Panc1 (cell line): ENCODE data around the gene C18orf32. TPM values are rescaled to one million over a fixed set of nuclear protein-coding genes. Genes with fewer than 3 reads are reported as not detected.

Experiments
- ATAC-seq: fragments of 200-7000 bp; cut with Tn5 transposase; 2 replicates; pipeline ENCODE4 v1.9.1; 2020; ENCODE audit warnings: mild to moderate bottlenecking, moderate library complexity
- BruUV-seq: library from RNA; stranded (reverse); fragments of 400-500 nt; replicated peaks from 2 replicates; lab custom pipeline; 2021; lab: Mats Ljungman, UMichigan
- CTCF ChIA-PET: fragments of 300-600 bp; sonication (Branson Sonifier 250); formaldehyde crosslinking; loops from one replicate; lab custom pipeline; 2022; ENCODE audit warnings: antibody characterized with exemption; lab: Charles Lee
- POLR2A ChIA-PET: fragments of 300-600 bp; sonication (Branson Sonifier 250); formaldehyde crosslinking; loops from one replicate; lab custom pipeline; 2022; ENCODE audit warnings: antibody characterized with exemption; lab: Charles Lee
- DNase-seq: peaks from one replicate; pipeline ENCODE4 v3.0.0-alpha.2; 2010; ENCODE audit warnings: low read depth, low spot score
- H3K27ac ChIP-seq: 2 replicates; pipeline ENCODE4 v1.5.1; 2011; ENCODE audit warnings: mild to moderate bottlenecking, low read length, inconsistent platforms
- H3K27me3 ChIP-seq: fragments of 200-500 bp; sonication (Bioruptor generic); 2 replicates; pipeline ENCODE4 v1.6.0; 2014; ENCODE audit warnings: low read length, inconsistent platforms; ENCODE audit not compliant: control insufficient read depth, insufficient read depth
- H3K36me3 ChIP-seq: fragments of 200-500 bp; sonication (Bioruptor generic); 2 replicates; pipeline ENCODE4 v1.5.1; 2014; ENCODE audit warnings: inconsistent platforms, mild to moderate bottlenecking, low read length, moderate library complexity; ENCODE audit not compliant: control insufficient read depth, insufficient read depth
- H3K4me1 ChIP-seq: 2 replicates; pipeline ENCODE4 v1.5.1; 2011; ENCODE audit warnings: inconsistent platforms, mild to moderate bottlenecking, low read length, moderate library complexity; ENCODE audit not compliant: control insufficient read depth, insufficient read depth
- H3K4me3 ChIP-seq, 2 experiments: 2 replicates each; pipeline ENCODE4 v1.5.1; 2011 to 2012; ENCODE audit warnings: low read depth in 2 of 2, low read length in 2 of 2, mild to moderate bottlenecking in 2 of 2, inconsistent platforms in 1 of 2, moderate library complexity in 1 of 2
- H3K9me3 ChIP-seq: fragments of 200-500 bp; sonication (Bioruptor generic); 2 replicates; pipeline ENCODE4 v1.5.1; 2014; ENCODE audit warnings: low read depth, mild to moderate bottlenecking, inconsistent platforms, low read length, moderate library complexity; ENCODE audit not compliant: control insufficient read depth, insufficient read depth
- CTCF ChIP-seq: fragments of 450-650 bp; IDR thresholded peaks from 2 replicates; pipeline ENCODE4 v1.5.1; 2017; ENCODE audit warnings: mild to moderate bottlenecking
- POLR2AphosphoS5 ChIP-seq: IDR thresholded peaks from 2 replicates; pipeline ENCODE4 v1.6.1; 2012; ENCODE audit warnings: mild to moderate bottlenecking, low read depth, low read length, moderate library complexity
- REST ChIP-seq, 2 experiments: IDR thresholded peaks; 2 replicates each; pipeline ENCODE4 v1.6.1; 2011 to 2012; ENCODE audit warnings: low read depth in 2 of 2, control low read depth in 1 of 2, low read length in 1 of 2, mild to moderate bottlenecking in 1 of 2, moderate library complexity in 1 of 2; ENCODE audit not compliant: insufficient read depth in 1 of 2
- SIN3A ChIP-seq: IDR thresholded peaks from 2 replicates; pipeline ENCODE4 v1.6.1; 2012; ENCODE audit warnings: low read depth, mild to moderate bottlenecking, low read length, moderate library complexity, borderline replicate concordance; ENCODE audit not compliant: insufficient read depth
- TCF7L2 ChIP-seq: IDR thresholded peaks from 2 replicates; pipeline ENCODE4 v1.6.1; 2011; ENCODE audit warnings: mild to moderate bottlenecking, low read depth, low read length, inconsistent platforms
- in situ Hi-C: cut with HindIII; loops from 2 replicates; pipeline ENCODE4 v1.10.0; 2016; ENCODE audit warnings: low sequenced_read_pairs, low pct_unique_long_range_greater_than_20kb
- intact Hi-C: fragments of 100-400 bp; cut with micrococcal nuclease; formaldehyde crosslinking; loops from one replicate; pipeline ENCODE4 v1.10.0; 2022; ENCODE audit not compliant: unreplicated experiment
- total RNA-seq: library from RNA; stranded (reverse); gene quantifications from one replicate; pipeline ENCODE4 v1.2.1, GENCODE V29; 2021; ENCODE audit not compliant: unreplicated experiment

Gene C18orf32
- total RNA-seq, 1 experiment from 2014 or later: 38.0 TPM

- Histone ChIP-seq H3K36me3 (peaks cover 28% of the 10 kb centered on the region), H3K27ac (peak overlapping the region; percentile 98), H3K27me3 (no peaks in the 10 kb centered on the region), H3K9me3 (no peaks in the 10 kb centered on the region), H3K4me1 (peaks cover 24% of the 10 kb centered on the region), H3K4me3 (peak overlapping the region; percentile 55 to 96)
- in situ Hi-C loops: no loop called here
- no peak for ATAC-seq
- no TSS peak for BruUV-seq
- CTCF ChIA-PET: no interaction called here
- intact Hi-C loops: no loop called here
- no peak for DNase-seq
- TF ChIP-seq POLR2AphosphoS5 (no peak), CTCF (no peak), REST (IDR thresholded peaks at IDR 0.05; ENCODE audit: insufficient read depth in 1 of 2, low read depth in 2 of 2, low read length in 1 of 2) (no peak), SIN3A (no peak), TCF7L2 (peak; percentile 83)
- POLR2A ChIA-PET: no interaction called here
Observed at GRCh38 chr18:49492694-49493033, 5.6 kb upstream of the C18orf32 start.

- DNase-seq (peak; percentile 97), ATAC-seq (peak; percentile 83)
- peak within 1 kb of the TSS; percentile 95 to 96 for H3K4me3 ChIP-seq
- no peaks in the 10 kb centered on the region for H3K27me3 ChIP-seq
- H3K4me1 ChIP-seq: peaks cover 26% of the 10 kb centered on the region
- H3K27ac ChIP-seq: peak within 1 kb of the TSS; percentile 98
- TF ChIP-seq CTCF: no peak
- no peak for TF ChIP-seq TCF7L2
- no peak; a peak in 1 of 4 replicates for TF ChIP-seq REST (IDR thresholded peaks at IDR 0.05; ENCODE audit: insufficient read depth in 1 of 2, low read depth in 2 of 2, low read length in 1 of 2)
- peak; percentile 95 for TF ChIP-seq POLR2AphosphoS5
- peak; percentile 35; the same call in 1 of the 2 replicates for TF ChIP-seq SIN3A
- POLR2A ChIA-PET: no interaction called here
- no peaks in the 10 kb centered on the region for H3K9me3 ChIP-seq
- CTCF ChIA-PET: no interaction called here
- peaks cover 28% of the 10 kb centered on the region for H3K36me3 ChIP-seq
- in situ Hi-C loops: no loop called here
- intact Hi-C loops: no loop called here
- no TSS peak for BruUV-seq
Observed at GRCh38 chr18:49491857-49492693, 5.0 kb upstream of the C18orf32 start, which contains the start of gene RPL17. Gene RPL17 (minus strand): TSS chr18:49492465.
